ENCODE data around the gene LMAN2L. TPM values are rescaled to one million over a fixed set of nuclear protein-coding genes. Genes with fewer than 3 reads are reported as not detected.

Gene LMAN2L
- polyA plus RNA-seq, 3 donors: 7.9 to 22.4 (median 16.6) TPM

GRCh38 chr2:96687266-96687665 lies 52.6 kb downstream of the LMAN2L start:
- peaks cover 0 to under 1% (median 0%) of the 10 kb centered on the region in 7 donors for H3K9me3 Mint-ChIP-seq
- Histone ChIP-seq H3K9me3 (replicated peaks in 1 of 2; ENCODE audit: control insufficient read depth in 1 of 2, insufficient read depth in 1 of 2, low read length in 2 of 2) (no peaks in the 10 kb centered on the region), H3K4me1 (ENCODE audit: control insufficient read depth in 1 of 2, insufficient read depth in 2 of 2, low read length in 2 of 2) (no peaks in the 10 kb centered on the region), H3K79me2 (ENCODE audit: insufficient read depth, low read length) (no peaks in the 10 kb centered on the region), H3K27me3 (ENCODE audit: control insufficient read depth in 2 of 2, insufficient read depth in 2 of 2, low read length in 2 of 2) (no peaks in the 10 kb centered on the region), H3K36me3 (replicated peaks in 1 of 2; ENCODE audit: control insufficient read depth in 1 of 2, insufficient read depth in 2 of 2, low read length in 2 of 2) (no peaks in the 10 kb centered on the region), H4K20me1 (ENCODE audit: insufficient read depth, low read length) (no peaks in the 10 kb centered on the region), H3K4me3 (replicated peaks in 1 of 3; ENCODE audit: low read depth in 2 of 3, low read length in 3 of 3) (no peak overlapping the region), H3K9ac (ENCODE audit: insufficient read depth, low read length, poor library complexity, severe bottlenecking) (no peak overlapping the region), H2AFZ (ENCODE audit: insufficient read depth, low read depth, low read length, poor library complexity, severe bottlenecking) (no peak overlapping the region), H3K27ac (ENCODE audit: low read depth in 1 of 2, low read length in 2 of 2) (no peak overlapping the region), H3K4me2 (replicated peaks; ENCODE audit: extremely low read depth, low read length, poor library complexity, severe bottlenecking) (no peak overlapping the region)
- WGBS (ENCODE audit: insufficient coverage): no CpG with 5 or more reads among the region's 3 CpGs
- no peaks in the 10 kb centered on the region for H3K4me1 Mint-ChIP-seq
- no peaks in the 10 kb centered on the region for H3K36me3 Mint-ChIP-seq
- intact Hi-C loops (cut with micrococcal nuclease): no loop called here
- no peak for DNase-seq
- peaks cover 0 to 2% (median 0%) of the 10 kb centered on the region in 3 donors for H3K27me3 Mint-ChIP-seq (ENCODE audit: low read depth in 3 of 3)
- TF ChIP-seq, protein P1, sequence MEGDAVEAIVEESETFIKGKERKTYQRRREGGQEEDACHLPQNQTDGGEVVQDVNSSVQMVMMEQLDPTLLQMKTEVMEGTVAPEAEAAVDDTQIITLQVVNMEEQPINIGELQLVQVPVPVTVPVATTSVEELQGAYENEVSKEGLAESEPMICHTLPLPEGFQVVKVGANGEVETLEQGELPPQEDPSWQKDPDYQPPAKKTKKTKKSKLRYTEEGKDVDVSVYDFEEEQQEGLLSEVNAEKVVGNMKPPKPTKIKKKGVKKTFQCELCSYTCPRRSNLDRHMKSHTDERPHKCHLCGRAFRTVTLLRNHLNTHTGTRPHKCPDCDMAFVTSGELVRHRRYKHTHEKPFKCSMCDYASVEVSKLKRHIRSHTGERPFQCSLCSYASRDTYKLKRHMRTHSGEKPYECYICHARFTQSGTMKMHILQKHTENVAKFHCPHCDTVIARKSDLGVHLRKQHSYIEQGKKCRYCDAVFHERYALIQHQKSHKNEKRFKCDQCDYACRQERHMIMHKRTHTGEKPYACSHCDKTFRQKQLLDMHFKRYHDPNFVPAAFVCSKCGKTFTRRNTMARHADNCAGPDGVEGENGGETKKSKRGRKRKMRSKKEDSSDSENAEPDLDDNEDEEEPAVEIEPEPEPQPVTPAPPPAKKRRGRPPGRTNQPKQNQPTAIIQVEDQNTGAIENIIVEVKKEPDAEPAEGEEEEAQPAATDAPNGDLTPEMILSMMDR (IDR thresholded peaks at IDR 0.05): no peak
- H3K4me3 Mint-ChIP-seq: no peak overlapping the region
- no peak overlapping the region for H3K27ac Mint-ChIP-seq

DNA sequence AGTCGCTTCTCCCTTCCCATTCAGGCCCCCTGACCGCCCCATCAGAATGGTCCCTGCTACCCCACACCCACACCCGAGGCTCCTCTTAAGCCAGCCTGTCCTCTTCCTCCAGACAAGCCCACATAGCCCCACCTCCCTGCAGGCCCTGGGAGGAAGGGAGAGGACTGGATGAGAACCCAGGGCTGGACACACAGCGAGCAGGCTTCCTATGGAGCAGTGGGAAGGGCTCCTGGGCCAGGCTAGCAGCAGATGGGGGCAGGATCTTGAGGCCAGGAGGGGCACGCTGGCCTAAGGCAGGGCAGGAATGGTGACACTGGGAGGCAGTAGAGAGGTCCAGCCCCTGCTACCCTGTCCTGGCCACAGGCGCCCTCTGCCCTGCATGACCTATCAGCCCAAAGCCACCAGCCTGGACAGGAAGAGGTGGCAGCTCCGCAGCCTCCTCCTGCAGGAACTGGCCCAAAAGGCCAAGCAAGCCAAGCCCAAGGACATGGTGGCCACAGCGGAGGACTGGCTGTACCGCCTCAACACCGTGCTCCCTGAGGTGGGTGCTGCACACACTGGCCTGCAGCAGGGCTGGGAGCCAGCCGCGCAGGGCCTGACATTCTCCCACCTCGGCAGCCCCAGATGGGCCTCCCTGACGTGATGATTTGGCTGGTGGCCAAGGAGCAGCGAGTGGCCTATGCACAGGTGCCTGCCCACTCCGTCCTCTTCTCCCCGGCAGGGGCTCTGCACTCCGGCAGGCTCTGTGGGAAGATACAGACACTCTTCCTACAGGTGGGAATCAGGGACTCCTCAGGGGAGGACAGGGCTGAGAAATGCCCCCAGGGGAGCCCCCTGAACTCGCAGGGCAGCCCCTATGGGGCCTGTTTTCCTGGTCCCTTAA lies 54.0 kb downstream of the LMAN2L start:
- Mint-ChIP-seq H3K36me3 (no peaks in the 10 kb centered on the region), H3K27ac (no peak overlapping the region), H3K27me3 (ENCODE audit: low read depth in 3 of 3) (peaks cover 0 to 2% (median 2%) of the 10 kb centered on the region in 3 donors), H3K4me1 (no peaks in the 10 kb centered on the region), H3K4me3 (no peak overlapping the region), H3K9me3 (no peaks in the 10 kb centered on the region)
- H3K4me3 ChIP-seq (replicated peaks in 1 of 3; ENCODE audit: low read depth in 2 of 3, low read length in 3 of 3): no peak overlapping the region
- no peak overlapping the region for H3K9ac ChIP-seq (ENCODE audit: insufficient read depth, low read length, poor library complexity, severe bottlenecking)
- WGBS (ENCODE audit: insufficient coverage): 81% methylated on average over 15 of the region's 19 CpGs
- H3K27ac ChIP-seq (ENCODE audit: low read depth in 1 of 2, low read length in 2 of 2): no peak overlapping the region
- no peak overlapping the region for H3K4me2 ChIP-seq (replicated peaks; ENCODE audit: extremely low read depth, low read length, poor library complexity, severe bottlenecking)
- H3K27me3 ChIP-seq (ENCODE audit: control insufficient read depth in 2 of 2, insufficient read depth in 2 of 2, low read length in 2 of 2): no peaks in the 10 kb centered on the region
- H3K4me1 ChIP-seq (ENCODE audit: control insufficient read depth in 1 of 2, insufficient read depth in 2 of 2, low read length in 2 of 2): no peaks in the 10 kb centered on the region
- no peak for DNase-seq
- no peaks in the 10 kb centered on the region for H4K20me1 ChIP-seq (ENCODE audit: insufficient read depth, low read length)
- intact Hi-C loops (cut with micrococcal nuclease): no loop called here
- TF ChIP-seq, protein P1 (IDR thresholded peaks at IDR 0.05): no peak
- H3K9me3 ChIP-seq (replicated peaks in 1 of 2; ENCODE audit: control insufficient read depth in 1 of 2, insufficient read depth in 1 of 2, low read length in 2 of 2): no peaks in the 10 kb centered on the region
- no peak overlapping the region for H2AFZ ChIP-seq (ENCODE audit: insufficient read depth, low read depth, low read length, poor library complexity, severe bottlenecking)
- no peaks in the 10 kb centered on the region for H3K79me2 ChIP-seq (ENCODE audit: insufficient read depth, low read length)
- H3K36me3 ChIP-seq (replicated peaks in 1 of 2; ENCODE audit: control insufficient read depth in 1 of 2, insufficient read depth in 2 of 2, low read length in 2 of 2): no peaks in the 10 kb centered on the region

Measured in CD14-positive monocyte (primary cell).